GM18861 (cell line): Measurements from ENCODE around the gene VAV2.

ENCODE experiments used
- ATAC-seq: cut with Tn5 transposase; IDR thresholded peaks from one replicate; pipeline ENCODE4 v1.9.1; 2021; ENCODE audit not compliant: unreplicated experiment

The VAV2 gene

DNA sequence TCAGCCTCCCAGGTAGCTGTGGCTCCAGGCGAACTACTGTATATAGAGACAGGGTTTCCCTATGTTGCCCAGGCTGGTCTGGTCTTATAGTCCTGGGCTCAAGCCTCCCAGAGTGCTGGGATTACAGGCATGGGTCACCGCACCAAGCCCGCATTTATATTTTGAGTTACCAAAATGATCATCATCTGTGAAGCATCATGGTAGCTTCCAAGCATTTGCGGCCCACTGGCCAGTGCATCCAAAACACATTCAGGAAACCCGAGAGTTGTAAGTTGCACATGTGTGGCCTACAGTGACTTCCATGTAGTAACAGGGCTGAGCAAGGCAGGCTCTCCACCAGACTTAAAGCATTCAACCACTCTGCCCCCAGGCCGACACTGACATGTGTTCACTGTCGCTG is 35.4 kb upstream of the VAV2 start:
- no peak for ATAC-seq

- no peak for ATAC-seq
Observed at GRCh38 chr9:134026981-134027380, 34.9 kb upstream of the VAV2 start.

DNA sequence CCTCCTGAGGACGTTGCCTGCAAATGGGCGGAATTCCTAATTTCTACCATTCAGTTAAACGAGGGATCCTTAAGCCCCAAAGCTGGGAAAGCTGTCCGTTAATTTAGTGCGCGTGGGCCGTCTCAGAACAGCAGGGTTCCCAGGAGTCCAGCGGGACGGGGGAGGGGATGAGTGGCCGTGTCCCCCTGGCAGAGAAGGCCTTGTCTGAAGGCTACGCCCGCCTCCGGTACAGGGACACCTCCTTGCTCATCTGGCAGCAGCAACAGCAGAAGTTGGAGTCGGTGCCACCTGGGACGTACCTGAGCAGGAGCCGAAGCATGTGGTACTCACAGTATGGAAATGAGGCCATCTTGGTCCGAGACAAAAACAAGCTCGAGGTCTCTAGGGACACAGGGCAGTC is 34.5 kb upstream of the VAV2 start:
- no peak for ATAC-seq

GRCh38 chr9:134025606-134026541 is 33.8 kb upstream of the VAV2 start:
- peak; percentile 31 for ATAC-seq

GRCh38 chr9:134024828-134025605 is 32.9 kb upstream of the VAV2 start, which contains the start of gene BRD3OS:
Gene BRD3OS, plus strand, starts transcription at chr9:134025481. Its CDS starts 1,267 bp downstream, at chr9:134026748.
- peak; percentile 71 for ATAC-seq

DNA sequence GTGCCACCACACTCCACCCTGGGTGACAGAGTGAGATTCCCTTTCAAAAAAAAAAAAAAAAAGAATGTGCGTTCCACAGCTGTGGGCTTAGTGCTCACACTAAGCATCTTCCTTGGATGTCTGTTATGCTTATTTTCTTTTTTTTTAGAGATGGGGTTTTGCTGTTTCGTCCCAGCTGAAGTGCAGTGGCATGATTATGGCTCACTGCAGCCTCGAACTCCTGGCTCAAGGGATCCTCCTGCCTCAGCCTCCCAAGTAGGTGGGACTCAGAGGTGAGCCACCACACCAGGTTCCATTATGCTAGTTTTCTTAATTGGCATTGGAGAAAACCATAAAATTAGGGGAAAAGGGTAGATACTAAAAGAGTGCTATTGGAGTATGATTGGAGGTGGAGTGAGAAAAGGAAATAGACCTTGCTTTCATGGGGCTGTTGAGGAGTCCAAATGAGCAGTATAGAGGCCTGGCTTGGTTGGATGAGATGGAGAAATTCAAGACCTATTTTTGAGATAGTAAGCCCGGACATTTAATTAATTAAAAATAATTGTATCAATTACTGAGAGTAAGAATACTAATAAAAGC is 32.2 kb upstream of the VAV2 start:
- ATAC-seq = no peak

DNA sequence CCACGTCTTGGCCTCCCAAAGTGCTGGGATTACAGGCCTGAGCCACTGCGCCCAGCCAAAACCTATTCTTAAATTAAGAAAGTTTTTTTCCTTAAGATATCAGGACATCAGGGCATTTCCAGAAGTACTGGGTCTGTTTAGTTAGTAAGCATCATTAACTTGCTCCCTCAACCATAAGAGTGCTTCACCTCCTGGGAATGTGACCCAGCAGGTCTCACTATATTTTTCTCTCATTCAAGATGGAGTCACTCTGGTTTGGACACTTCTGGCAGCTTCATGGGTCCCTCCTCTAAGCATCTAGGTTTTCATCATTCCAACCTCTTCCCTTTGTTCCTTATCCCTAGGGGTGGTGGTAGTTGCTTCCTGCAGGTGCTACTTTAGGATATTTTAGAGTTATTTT is 22.8 kb upstream of the VAV2 start:
- no peak for ATAC-seq

DNA sequence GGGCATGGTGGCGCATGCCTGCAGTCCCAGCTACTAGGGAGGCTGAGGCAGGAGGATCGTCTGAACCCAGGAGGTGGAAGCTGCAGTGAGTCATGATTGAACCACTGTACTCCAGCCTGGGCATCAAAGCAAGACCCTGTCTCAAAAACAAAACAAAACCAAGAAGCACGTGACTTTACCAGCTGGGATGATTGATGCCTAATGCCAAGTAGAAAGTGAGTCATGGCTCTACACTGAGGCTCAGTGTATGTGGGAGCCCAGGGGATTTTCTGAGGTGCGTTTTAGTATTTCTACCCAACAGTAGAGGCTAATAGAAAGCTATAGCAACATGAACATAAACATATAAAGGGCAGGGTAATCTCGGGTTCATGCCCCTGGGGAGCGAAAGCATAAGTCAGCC is 19.3 kb upstream of the VAV2 start:
- no peak for ATAC-seq

- ATAC-seq = no peak
Observed at GRCh38 chr9:134010310-134011173, 18.4 kb upstream of the VAV2 start.

GRCh38 chr9:134007571-134007970 is 15.4 kb upstream of the VAV2 start:
- ATAC-seq = no peak

DNA sequence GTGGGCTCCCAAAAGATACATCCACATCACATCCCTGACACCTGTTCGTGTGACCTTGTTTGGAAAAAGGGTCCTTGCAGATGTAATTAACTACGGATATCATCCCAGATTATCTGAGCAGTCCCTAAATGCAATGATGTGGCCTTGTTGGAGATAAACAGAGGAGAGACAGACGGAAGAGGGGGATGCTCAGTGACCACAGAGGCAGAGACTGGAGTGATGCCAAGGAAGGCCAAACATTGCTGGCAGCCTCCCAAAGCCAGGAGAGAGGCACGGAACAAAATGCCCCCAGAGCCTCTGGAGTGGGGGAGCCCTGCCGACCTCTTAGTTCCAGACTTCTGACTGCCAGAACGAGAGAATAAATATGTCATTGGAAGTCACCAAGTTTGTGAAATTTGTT is 15.0 kb upstream of the VAV2 start:
- ATAC-seq = no peak

- ATAC-seq = no peak
Observed at GRCh38 chr9:134005381-134005780, 13.3 kb upstream of the VAV2 start.

GRCh38 chr9:134004881-134005280 is 12.8 kb upstream of the VAV2 start:
- ATAC-seq = no peak

DNA sequence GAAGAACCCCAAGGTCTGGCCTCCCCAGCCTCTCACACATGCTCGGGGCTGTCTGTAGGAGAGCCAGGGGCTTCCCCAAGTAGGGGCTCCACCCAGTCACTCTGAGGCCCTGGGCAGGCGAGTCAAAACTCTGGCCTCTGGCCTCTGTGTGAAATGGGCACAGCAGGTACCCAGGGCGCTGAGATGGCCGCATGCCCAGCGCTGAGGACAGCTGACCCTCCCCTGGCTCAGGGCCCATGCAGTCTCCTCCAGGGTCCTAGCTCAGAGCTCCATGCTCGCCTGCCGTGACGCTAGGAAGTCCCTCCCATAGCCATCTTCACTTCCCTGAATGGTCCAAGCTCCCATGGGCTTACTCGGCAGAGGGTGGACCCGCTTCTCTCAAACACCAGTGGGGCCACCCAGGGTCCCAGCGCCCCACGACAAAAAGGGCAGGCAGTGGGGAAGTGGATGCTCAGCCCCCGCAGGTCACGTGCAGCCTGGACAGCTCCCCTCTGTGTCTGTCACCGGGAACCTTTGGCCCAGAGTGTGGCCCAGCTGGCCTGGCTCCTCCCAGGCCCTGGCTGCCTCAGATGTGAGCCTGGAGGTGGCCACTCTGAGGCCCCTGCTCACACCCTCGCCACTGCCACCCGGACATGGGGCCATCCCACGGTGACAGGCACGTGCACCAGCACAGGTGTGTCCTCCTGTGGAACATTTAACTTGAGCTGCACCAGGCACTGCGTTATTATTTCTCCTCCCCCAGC is 12.2 kb upstream of the VAV2 start:
- no peak for ATAC-seq

DNA sequence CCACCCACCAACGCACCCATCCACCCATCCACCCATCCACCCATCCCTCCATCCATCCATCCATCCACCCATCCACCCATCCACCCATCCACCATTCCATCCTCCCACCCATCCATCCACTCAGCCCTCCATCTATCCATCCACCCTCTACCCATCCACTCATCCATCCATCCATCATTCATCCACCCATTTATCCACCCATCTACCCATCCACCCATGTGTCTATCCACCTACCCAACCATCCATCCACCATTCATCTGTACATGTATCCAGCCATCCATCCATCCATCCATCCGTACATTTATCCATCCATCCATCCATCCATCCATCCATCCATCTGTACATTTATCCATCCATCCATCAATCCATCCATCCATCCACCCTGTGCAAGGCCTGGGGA is 11.1 kb upstream of the VAV2 start:
- ATAC-seq = no peak

DNA sequence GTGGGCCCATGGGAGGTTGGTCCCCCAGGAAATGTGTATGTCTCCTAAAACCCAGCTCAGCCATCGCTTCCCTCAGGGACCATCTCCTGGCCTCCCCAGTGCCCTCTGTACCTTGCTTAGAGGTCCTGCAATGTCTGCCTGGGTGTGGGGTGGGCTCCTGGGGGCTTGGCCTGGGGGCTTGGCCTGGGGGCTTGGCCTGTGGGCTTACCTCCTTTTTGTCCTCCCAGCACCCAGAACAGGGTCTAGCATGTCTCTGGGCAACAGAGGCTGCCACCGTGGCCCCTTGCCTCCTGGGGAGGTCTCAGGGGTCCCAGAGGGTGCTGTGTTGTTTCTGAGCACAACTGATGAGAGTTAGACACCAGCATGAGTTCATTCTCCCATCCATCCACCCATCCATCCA is 10.7 kb upstream of the VAV2 start:
- ATAC-seq = no peak

DNA sequence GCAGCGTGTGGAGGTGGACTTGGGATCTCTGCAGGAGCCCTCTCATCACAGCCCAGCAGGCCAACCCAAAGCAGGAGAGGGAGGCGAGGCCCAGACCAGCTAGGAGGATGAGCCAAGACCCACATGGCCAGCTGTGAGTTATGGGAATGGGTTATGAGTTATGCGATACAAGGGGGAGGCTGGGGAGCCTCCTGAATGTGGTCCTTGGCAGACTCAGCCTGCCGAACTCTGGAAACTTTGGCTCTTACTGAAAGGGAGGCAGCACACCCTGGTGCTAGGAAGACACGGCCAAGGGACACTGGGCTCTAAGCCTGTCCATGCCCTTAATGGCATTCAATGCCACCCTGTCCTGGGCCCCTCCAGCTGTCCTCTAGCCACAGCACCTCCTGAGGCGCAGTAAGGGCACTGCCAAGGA is 7.7 kb upstream of the VAV2 start:
- ATAC-seq = no peak

DNA sequence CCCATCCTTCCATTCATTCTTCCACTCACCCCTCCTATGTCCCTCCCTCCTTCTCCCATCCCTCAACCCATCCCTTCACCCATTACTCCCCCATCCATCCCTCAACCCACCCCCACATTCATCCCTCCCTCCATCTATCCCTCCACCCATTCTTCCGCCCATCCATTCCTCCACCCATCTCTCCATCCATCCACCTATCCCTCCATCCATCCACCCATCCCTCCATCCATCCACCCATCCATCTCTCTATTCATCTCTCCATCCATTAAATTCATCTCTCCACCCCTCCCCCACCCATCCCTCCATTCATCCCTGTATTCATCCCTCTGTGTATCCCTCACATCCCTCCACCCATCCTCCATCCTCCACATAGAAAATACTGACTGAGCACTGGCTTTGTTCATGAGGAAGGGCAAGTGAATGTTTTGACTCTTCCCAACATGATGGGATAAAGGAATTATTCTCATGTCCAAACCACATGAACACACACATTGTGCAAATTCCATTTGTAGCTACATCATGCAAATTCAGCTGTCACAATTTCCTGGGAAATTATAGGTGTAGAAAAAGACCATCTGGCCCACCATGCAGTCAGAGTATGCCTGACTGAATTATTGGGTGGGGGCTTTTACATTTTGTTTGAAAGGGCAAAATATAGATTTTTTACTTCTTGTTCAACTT is 6.9 kb upstream of the VAV2 start:
- no peak for ATAC-seq

GRCh38 chr9:133997584-133997983 is 5.5 kb upstream of the VAV2 start:
- ATAC-seq = no peak
